Measurements from ENCODE around the gene NGEF.

GRCh38 chr2:232896111-232896510 lies 116.9 kb downstream of the NGEF start:
- TF ChIP-seq RELA (CRISPR knock-in tag; IDR thresholded peaks at IDR 0.05; ENCODE audit: borderline replicate concordance) (no peak), JUN (CRISPR knock-in tag; IDR thresholded peaks at IDR 0.05) (no peak), ELF4 (CRISPR knock-in tag; IDR thresholded peaks at IDR 0.05; ENCODE audit: low read depth) (no peak), CREB1 (CRISPR knock-in tag; IDR thresholded peaks at IDR 0.05) (no peak), CREM (CRISPR knock-in tag; IDR thresholded peaks at IDR 0.05) (no peak), CBFB (CRISPR knock-in tag; IDR thresholded peaks at IDR 0.05; ENCODE audit: low read depth) (no peak), ZNF121 (CRISPR knock-in tag; IDR thresholded peaks at IDR 0.05) (no peak)
- TF ChIP-seq, protein P1, sequence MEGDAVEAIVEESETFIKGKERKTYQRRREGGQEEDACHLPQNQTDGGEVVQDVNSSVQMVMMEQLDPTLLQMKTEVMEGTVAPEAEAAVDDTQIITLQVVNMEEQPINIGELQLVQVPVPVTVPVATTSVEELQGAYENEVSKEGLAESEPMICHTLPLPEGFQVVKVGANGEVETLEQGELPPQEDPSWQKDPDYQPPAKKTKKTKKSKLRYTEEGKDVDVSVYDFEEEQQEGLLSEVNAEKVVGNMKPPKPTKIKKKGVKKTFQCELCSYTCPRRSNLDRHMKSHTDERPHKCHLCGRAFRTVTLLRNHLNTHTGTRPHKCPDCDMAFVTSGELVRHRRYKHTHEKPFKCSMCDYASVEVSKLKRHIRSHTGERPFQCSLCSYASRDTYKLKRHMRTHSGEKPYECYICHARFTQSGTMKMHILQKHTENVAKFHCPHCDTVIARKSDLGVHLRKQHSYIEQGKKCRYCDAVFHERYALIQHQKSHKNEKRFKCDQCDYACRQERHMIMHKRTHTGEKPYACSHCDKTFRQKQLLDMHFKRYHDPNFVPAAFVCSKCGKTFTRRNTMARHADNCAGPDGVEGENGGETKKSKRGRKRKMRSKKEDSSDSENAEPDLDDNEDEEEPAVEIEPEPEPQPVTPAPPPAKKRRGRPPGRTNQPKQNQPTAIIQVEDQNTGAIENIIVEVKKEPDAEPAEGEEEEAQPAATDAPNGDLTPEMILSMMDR (IDR thresholded peaks at IDR 0.05) = no peak
- TF ChIP-seq, protein P2, sequence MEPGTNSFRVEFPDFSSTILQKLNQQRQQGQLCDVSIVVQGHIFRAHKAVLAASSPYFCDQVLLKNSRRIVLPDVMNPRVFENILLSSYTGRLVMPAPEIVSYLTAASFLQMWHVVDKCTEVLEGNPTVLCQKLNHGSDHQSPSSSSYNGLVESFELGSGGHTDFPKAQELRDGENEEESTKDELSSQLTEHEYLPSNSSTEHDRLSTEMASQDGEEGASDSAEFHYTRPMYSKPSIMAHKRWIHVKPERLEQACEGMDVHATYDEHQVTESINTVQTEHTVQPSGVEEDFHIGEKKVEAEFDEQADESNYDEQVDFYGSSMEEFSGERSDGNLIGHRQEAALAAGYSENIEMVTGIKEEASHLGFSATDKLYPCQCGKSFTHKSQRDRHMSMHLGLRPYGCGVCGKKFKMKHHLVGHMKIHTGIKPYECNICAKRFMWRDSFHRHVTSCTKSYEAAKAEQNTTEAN (CRISPR knock-in tag; IDR thresholded peaks at IDR 0.05) = no peak
- TF ChIP-seq, protein P3, sequence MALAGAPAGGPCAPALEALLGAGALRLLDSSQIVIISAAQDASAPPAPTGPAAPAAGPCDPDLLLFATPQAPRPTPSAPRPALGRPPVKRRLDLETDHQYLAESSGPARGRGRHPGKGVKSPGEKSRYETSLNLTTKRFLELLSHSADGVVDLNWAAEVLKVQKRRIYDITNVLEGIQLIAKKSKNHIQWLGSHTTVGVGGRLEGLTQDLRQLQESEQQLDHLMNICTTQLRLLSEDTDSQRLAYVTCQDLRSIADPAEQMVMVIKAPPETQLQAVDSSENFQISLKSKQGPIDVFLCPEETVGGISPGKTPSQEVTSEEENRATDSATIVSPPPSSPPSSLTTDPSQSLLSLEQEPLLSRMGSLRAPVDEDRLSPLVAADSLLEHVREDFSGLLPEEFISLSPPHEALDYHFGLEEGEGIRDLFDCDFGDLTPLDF (CRISPR knock-in tag; IDR thresholded peaks at IDR 0.05) = no peak
- TF ChIP-seq, protein P4, sequence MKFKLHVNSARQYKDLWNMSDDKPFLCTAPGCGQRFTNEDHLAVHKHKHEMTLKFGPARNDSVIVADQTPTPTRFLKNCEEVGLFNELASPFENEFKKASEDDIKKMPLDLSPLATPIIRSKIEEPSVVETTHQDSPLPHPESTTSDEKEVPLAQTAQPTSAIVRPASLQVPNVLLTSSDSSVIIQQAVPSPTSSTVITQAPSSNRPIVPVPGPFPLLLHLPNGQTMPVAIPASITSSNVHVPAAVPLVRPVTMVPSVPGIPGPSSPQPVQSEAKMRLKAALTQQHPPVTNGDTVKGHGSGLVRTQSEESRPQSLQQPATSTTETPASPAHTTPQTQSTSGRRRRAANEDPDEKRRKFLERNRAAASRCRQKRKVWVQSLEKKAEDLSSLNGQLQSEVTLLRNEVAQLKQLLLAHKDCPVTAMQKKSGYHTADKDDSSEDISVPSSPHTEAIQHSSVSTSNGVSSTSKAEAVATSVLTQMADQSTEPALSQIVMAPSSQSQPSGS (CRISPR knock-in tag; IDR thresholded peaks at IDR 0.05; ENCODE audit: borderline replicate concordance, low read depth) = no peak
